Liver (tissue), 9 donors: ENCODE measurements around the gene DNAH3. TPM values are rescaled to one million over a fixed set of nuclear protein-coding genes. Genes with fewer than 3 reads are reported as not detected.

ENCODE experiments used
- DNase-seq: peaks from one replicate; pipeline ENCODE4 v3.0.0-alpha.2; 2017; ENCODE audit warnings: low spot score
- H3K27ac ChIP-seq, 2 donors: one replicate each; pipeline ENCODE4 v1.7.0; 2013; ENCODE audit warnings: inconsistent platforms in 2 of 2, low read length in 2 of 2, control low read depth in 1 of 2, low read depth in 1 of 2, mild to moderate bottlenecking in 1 of 2
- H3K27me3 ChIP-seq, 4 donors: one replicate each; pipeline versions ENCODE4 v1.6.1 to v1.7.0; 2013; ENCODE audit warnings: low read length in 3 of 4, inconsistent platforms in 1 of 4, mild to moderate bottlenecking in 1 of 4, moderate library complexity in 1 of 4; ENCODE audit not compliant: control insufficient read depth in 4 of 4, insufficient read depth in 4 of 4
- H3K36me3 ChIP-seq, 4 donors: one replicate each; pipeline versions ENCODE4 v1.6.1 to v1.7.0; 2013; ENCODE audit warnings: low read length in 3 of 4, mild to moderate bottlenecking in 3 of 4, low read depth in 1 of 4, moderate library complexity in 1 of 4; ENCODE audit not compliant: control insufficient read depth in 4 of 4, insufficient read depth in 3 of 4
- H3K4me1 ChIP-seq, 4 donors: one replicate each; pipeline versions ENCODE4 v1.6.1 to v1.7.0; 2013; ENCODE audit warnings: low read length in 3 of 4, mild to moderate bottlenecking in 3 of 4, moderate library complexity in 1 of 4; ENCODE audit not compliant: control insufficient read depth in 4 of 4, insufficient read depth in 4 of 4
- H3K4me3 ChIP-seq, 3 donors: one replicate each; pipeline versions ENCODE4 v1.6.1 to v1.7.0; 2013; ENCODE audit warnings: low read length in 3 of 3, control low read depth in 1 of 3, low read depth in 1 of 3, mild to moderate bottlenecking in 1 of 3
- H3K9ac ChIP-seq, 2 donors: one replicate each; pipeline ENCODE4 v1.7.0; 2013; ENCODE audit warnings: low read length in 2 of 2, mild to moderate bottlenecking in 2 of 2, moderate library complexity in 2 of 2, control low read depth in 1 of 2, low read depth in 1 of 2
- H3K9me3 ChIP-seq, 4 donors: one replicate each; pipeline versions ENCODE4 v1.6.1 to v1.7.0; 2013; ENCODE audit warnings: low read length in 3 of 4; ENCODE audit not compliant: control insufficient read depth in 4 of 4
- CTCF ChIP-seq: fragments of 150-350 bp; IDR thresholded peaks from 2 replicates; pipeline ENCODE4 v1.5.1; 2017; ENCODE audit warnings: improper control_type of control experiment, low read depth, low read length; ENCODE audit not compliant: missing input control
- EGR1 ChIP-seq, 2 donors: IDR thresholded peaks; 2 replicates each; pipeline ENCODE4 v1.6.1; 2016 to 2018; ENCODE audit warnings: antibody characterized with exemption in 2 of 2, low read depth in 2 of 2
- FOXA1 ChIP-seq: IDR thresholded peaks from 2 replicates; pipeline ENCODE4 v1.6.1; 2016; ENCODE audit warnings: antibody characterized with exemption
- FOXA2 ChIP-seq: IDR thresholded peaks from 2 replicates; pipeline ENCODE4 v1.6.1; 2016; ENCODE audit warnings: antibody characterized with exemption
- GABPA ChIP-seq, 2 donors: IDR thresholded peaks in 1 of 2; conservative IDR thresholded peaks in 1 of 2; 2 replicates each; pipeline ENCODE4 v1.6.1; 2016; ENCODE audit warnings: antibody characterized with exemption in 2 of 2, mild to moderate bottlenecking in 1 of 2, moderate library complexity in 1 of 2
- HNF4A ChIP-seq, 2 donors: conservative IDR thresholded peaks; 2 replicates each; pipeline ENCODE4 v1.6.1; 2016; ENCODE audit warnings: antibody characterized with exemption in 2 of 2, mild to moderate bottlenecking in 2 of 2
- HNF4G ChIP-seq: IDR thresholded peaks from 2 replicates; pipeline ENCODE4 v1.6.1; 2016; ENCODE audit warnings: antibody characterized with exemption
- JUND ChIP-seq, 2 donors: IDR thresholded peaks; 2 replicates each; pipeline ENCODE4 v1.6.1; 2016; ENCODE audit warnings: antibody characterized with exemption in 2 of 2
- MAX ChIP-seq: IDR thresholded peaks from 2 replicates; pipeline ENCODE4 v1.6.1; 2016; ENCODE audit warnings: antibody characterized with exemption
- NR2F2 ChIP-seq: IDR thresholded peaks from 2 replicates; pipeline ENCODE4 v1.6.1; 2016; ENCODE audit warnings: antibody characterized with exemption
- RAD21 ChIP-seq, 2 donors: IDR thresholded peaks; 2 replicates each; pipeline ENCODE4 v1.6.1; 2016; ENCODE audit warnings: antibody characterized with exemption in 2 of 2, mild to moderate bottlenecking in 2 of 2
- REST ChIP-seq: IDR thresholded peaks from 2 replicates; pipeline ENCODE4 v1.6.1; 2016; ENCODE audit warnings: antibody characterized with exemption, mild to moderate bottlenecking
- RXRA ChIP-seq, 2 donors: IDR thresholded peaks; 2 replicates each; pipeline ENCODE4 v1.6.1; 2017 to 2018; ENCODE audit warnings: antibody characterized with exemption in 2 of 2, mild to moderate bottlenecking in 1 of 2
- SP1 ChIP-seq: IDR thresholded peaks from 2 replicates; pipeline ENCODE4 v1.6.1; 2018; ENCODE audit warnings: antibody characterized with exemption, mild to moderate bottlenecking
- TAF1 ChIP-seq: conservative IDR thresholded peaks from 2 replicates; pipeline ENCODE4 v1.6.1; 2016; ENCODE audit warnings: antibody characterized with exemption, mild to moderate bottlenecking
- YY1 ChIP-seq: IDR thresholded peaks from 2 replicates; pipeline ENCODE4 v1.6.1; 2016; ENCODE audit warnings: antibody characterized with exemption, mild to moderate bottlenecking
- WGBS: extraction: QIAGEN DNeasy Blood & Tissue Kit; methylation state at CpG from one replicate; pipeline ENCODE4 v1.1.7; 2013; 5-methylcytosine and 5-hydroxymethylcytosine counted together
- polyA plus RNA-seq, 2 donors: library from polyadenylated mRNA; stranded (reverse) in 1 of 2; unstranded in 1 of 2; fragments of 200-250 nt in 1 of 2; fragments of >200 nt in 1 of 2; fragmentation: Nextera tagmentation in 1 of 2; extraction: Ambion mirVana in 1 of 2; gene quantifications; one replicate each; pipeline versions ENCODE4 v1.2.1 to v1.2.3, GENCODE V29; 2013 to 2015
- total RNA-seq, 2 donors: library from RNA; depleted of rRNA; stranded (reverse); fragments of >200 nt; gene quantifications; one replicate each; pipeline ENCODE4 v1.2.3, GENCODE V29; 2014
- TF ChIP-seq, protein P1 (sequence below): IDR thresholded peaks from 2 replicates; pipeline ENCODE4 v1.6.1; 2016; ENCODE audit warnings: antibody characterized with exemption
- donor health status: healthy.
- donor health status: healthy.
- donor health status: healthy.
- donor health status: healthy.
- donor health status: healthy.

DNAH3 gene
- total and polyA plus RNA-seq, 4 donors: not detected

DNA sequence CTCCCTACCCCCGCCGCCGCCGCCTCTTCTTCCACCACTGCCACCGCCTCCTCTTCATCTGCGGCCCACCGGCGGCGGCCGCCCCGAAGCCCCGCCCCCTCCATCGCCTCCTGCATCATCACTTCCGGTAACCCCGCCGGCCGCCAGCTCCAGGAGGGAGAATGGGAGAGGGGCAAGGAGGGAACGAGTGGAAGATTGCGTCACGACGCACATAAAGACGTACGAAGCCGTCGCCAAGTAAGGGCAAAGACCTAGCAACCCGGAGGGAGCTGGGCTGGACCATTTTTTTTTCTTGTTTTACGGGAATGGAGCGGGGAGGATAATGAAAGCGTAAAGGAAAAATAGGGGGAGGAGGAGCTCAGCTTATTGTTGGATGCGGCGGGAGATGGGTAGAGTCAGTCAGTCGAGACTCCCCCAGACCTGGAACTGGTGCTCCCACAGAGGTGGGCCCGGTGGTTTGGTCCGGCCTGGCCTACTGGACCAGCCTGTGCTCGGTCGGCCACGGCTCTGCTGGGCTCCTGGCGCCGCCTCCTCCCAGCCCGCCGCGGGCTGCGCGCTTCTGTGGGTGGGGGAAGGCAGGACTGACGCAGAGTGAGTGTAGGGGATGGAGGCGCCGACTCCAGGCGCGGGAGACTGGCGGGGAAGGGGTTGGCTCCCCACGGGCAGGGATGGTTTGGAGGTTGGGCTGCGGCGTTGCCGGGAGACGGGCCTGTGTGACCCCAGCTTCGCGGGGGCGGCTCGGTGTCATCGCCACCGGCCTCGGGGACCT lies 250.2 kb downstream of the DNAH3 start, which contains the start of the genes DCUN1D3 and LYRM1:
Gene DCUN1D3, minus strand, starts transcription at position 60 of the 769 bp plus-strand sequence. CDS start 37,820 bp downstream, outside the sequence.
Gene LYRM1, plus strand, starts transcription at position 473 of the 769 bp plus-strand sequence. CDS start 14,785 bp downstream, outside the sequence.
- peak within 1 kb of the TSS; percentile 77 to 98 for H3K9ac ChIP-seq
- DNase-seq: peak; percentile 91
- H3K4me3 ChIP-seq: peak within 1 kb of the TSS; percentile 63 to 89 (median 88)
- peaks cover 0 to 8% (median 3%) of the 10 kb centered on the region in 4 donors for H3K36me3 ChIP-seq
- H3K27ac ChIP-seq: peak within 1 kb of the TSS; percentile 92 to 97
- H3K4me1 ChIP-seq: peaks cover 4 to 39% (median 33%) of the 10 kb centered on the region in 4 donors
- H3K9me3 ChIP-seq: no peaks in the 10 kb centered on the region
- WGBS: under 1% methylated on average over 62 of the region's 62 CpGs
- H3K27me3 ChIP-seq: no peaks in the 10 kb centered on the region
- TF ChIP-seq MAX (no peak), RXRA (IDR thresholded peaks at IDR 0.05) (peak; percentile 76 to 78), FOXA1 (peak; percentile 49), YY1 (peak; percentile 81), EGR1 (IDR thresholded peaks at IDR 0.05; ENCODE audit: low read depth in 2 of 2) (peak; percentile 78 to 90), SP1 (peak; percentile 74), FOXA2 (no peak), TAF1 (peak; percentile 78), GABPA (IDR thresholded peaks at IDR 0.05 in 1 of 2, conservative IDR thresholded peaks at IDR 0.05 in 1 of 2) (peak; percentile 65 to 85), REST (peak; percentile 70), HNF4A (conservative IDR thresholded peaks at IDR 0.05) (peak; percentile 61 to 65), JUND (IDR thresholded peaks at IDR 0.05) (peak; percentile 63 to 71), NR2F2 (peak; percentile 51), HNF4G (no peak), CTCF (no peak), RAD21 (IDR thresholded peaks at IDR 0.05) (peak; percentile 11 to 43)
- TF ChIP-seq, protein P1, sequence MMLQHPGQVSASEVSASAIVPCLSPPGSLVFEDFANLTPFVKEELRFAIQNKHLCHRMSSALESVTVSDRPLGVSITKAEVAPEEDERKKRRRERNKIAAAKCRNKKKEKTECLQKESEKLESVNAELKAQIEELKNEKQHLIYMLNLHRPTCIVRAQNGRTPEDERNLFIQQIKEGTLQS: peak; percentile 77
